22Rv1 (cell line): ENCODE results near the gene AGPAT4.

ENCODE experiments used
- H3K27ac ChIP-seq: fragments of 450-650 bp; 2 replicates; pipeline ENCODE4 v1.5.1; 2017
- CTCF ChIP-seq: fragments of 450-650 bp; IDR thresholded peaks from 2 replicates; pipeline ENCODE4 v1.5.1; 2017; ENCODE audit warnings: mild to moderate bottlenecking
- ZFX ChIP-seq: fragments of 450-650 bp; IDR thresholded peaks from 2 replicates; pipeline ENCODE4 v1.6.1; 2017; ENCODE audit warnings: antibody characterized with exemption, borderline replicate concordance

The AGPAT4 gene

GRCh38 chr6:161308075-161308655, 34.3 kb upstream of the AGPAT4 start:
- TF ChIP-seq CTCF (no peak), ZFX (no peak)
- no peak overlapping the region for H3K27ac ChIP-seq

DNA sequence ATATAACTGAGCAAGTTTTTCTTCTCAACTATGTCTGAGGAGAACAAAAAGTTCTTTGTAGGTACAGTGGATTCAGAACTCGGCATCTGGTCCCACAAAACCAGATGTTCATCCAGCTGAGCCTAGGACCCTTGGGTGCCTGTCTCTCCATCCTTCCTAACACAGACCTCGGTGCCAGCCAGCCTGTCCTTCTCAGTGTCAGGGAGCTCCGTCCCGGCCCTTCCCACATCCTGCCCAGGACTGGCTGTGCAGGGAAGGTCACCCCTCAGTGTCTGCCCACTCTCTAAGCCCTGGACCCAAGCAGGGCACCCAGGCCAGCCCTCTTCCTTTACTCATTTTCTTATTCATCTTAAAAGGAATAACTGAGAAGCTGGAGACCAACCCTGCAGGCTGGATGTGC, 32.0 kb upstream of the AGPAT4 start:
- no peak for TF ChIP-seq ZFX
- TF ChIP-seq CTCF, result no peak
- no peak overlapping the region for H3K27ac ChIP-seq

DNA sequence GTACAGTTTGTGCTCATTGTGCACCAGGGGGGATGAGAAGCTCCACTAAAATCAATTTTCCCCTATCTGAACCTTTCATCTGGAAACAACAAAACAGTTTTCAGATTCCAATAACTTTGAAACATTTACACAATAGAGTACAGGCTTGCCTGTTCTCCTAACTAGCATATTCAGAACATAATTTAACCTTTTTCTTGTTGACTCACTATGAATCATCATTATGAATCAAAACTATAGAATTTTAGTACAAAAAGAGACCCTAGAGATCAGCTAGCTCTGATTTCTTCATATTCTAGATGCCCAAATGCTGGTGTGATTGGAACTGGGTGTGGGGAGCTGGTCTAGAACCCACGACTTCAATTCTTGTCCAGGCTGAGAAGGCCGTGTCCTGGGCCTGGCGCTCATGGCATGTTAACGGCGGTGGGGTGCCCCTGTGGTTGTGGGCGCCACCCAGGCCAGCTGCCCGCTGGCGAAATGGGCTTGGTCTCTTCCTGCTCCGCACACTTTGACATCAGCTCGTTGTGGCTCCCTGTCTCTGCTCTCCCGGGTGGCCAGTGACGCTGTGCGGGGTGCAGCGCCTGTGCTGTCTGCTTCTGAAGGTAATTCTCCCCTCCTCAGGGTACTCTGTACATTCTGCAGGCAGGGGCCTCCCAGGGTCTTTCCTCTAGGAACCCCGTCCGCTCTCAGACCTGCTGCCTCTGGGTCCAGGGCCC, 29.9 kb upstream of the AGPAT4 start:
- H3K27ac ChIP-seq, result no peak overlapping the region
- TF ChIP-seq CTCF (no peak), ZFX (no peak)

DNA sequence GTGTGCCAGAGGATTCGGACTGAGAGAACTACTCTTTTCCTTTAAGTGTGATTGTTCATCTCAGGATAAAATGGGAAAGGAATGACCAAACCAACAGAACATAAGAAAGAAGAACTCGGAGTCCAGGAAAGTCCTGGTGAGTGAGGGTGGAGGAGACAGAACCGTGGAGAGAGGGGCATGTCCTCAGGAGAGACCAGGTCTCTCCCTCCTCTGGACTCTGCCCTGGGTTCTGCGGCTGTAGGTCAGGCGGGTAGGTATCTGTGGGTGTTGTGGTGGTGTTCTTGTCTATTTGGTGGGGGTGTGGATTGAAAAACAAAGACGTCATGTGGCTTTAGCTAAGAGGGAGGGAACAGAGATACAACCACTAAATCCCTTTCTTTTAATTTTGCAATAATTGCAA, 29.1 kb upstream of the AGPAT4 start:
- TF ChIP-seq CTCF (no peak), ZFX (no peak)
- H3K27ac ChIP-seq, result no peak overlapping the region

DNA sequence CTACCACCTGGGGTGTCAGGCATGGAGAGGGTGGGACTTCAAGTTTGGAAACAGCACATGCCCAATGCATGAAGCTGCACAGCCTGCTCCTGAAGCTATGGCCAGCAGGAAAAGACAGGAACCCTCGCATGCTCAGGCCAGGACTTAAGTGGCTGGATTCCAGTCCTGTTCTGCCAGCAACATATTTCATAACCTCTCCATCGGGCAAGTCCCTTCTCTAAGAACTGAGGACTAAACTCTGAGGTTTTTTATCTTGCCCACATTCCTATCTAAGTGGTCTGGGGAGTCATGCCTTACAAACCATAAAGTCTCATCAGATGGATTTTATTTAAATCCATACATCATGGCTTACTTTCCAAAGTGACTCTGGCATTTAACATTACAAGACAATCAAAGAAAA, 27.5 kb upstream of the AGPAT4 start:
- no peak overlapping the region for H3K27ac ChIP-seq

DNA sequence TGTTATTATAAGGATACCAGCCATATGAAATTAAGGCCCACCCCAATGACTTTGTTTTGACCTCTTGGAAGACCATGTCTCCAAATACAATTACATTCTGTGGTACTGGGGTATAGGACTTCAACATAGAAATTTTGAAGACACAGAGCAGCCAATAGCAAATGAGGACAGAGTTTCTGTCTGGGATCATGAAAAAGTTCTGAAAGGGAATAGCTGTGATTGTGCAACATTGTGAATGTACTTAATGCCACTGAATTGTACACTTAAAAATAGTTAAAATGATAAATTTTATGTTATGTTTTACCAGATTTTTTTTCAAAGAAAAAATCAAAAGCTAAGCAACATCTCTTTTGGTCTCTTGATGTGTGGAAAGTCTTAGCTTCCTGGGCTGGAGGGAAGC, 27.0 kb upstream of the AGPAT4 start:
- H3K27ac ChIP-seq, result no peak overlapping the region
- TF ChIP-seq CTCF (no peak), ZFX (no peak)

More for the DNA sequence above, 27.5 kb upstream of the AGPAT4 start:
- TF ChIP-seq ZFX (no peak), CTCF (no peak)

DNA sequence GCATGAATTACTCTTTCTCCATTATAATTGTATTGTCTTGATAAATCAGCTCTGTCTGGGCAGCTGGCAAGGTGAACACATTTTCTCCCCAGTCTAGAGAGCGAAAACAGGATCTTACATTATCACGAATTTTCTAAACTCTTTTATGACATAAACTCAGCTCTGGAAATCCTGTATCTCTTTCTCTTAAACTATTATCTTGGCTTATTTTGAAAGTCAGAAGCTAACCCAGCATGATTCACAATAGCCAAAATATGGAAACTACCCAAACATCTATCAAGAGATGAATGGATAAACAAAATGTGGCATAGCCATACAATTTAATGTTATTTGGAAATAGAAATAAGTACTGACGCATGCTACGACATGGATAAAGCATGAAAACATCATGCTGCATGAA, 25.9 kb upstream of the AGPAT4 start:
- H3K27ac ChIP-seq, result no peak overlapping the region
- TF ChIP-seq CTCF (no peak), ZFX (no peak)
